Measurements from ENCODE around the gene SLC2A6. TPM values are rescaled to one million over a fixed set of nuclear protein-coding genes. Genes with fewer than 3 reads are reported as not detected.

Gene SLC2A6
- total RNA-seq, 2 donors from 2014 or later, result 1.6 to 2.9 TPM

GRCh38 chr9:133516256-133516960 is 37.5 kb upstream of the SLC2A6 start:
- intact Hi-C loops (cut with DNase I, micrococcal nuclease), result no loop called here
- DNase-seq (no peak), ATAC-seq (no peak)

- intact Hi-C loops (cut with DNase I, micrococcal nuclease), result no loop called here
- DNase-seq (no peak), ATAC-seq (no peak)
These were observed 36.8 kb upstream of the SLC2A6 start for GRCh38 chr9:133515615-133516255.

- ATAC-seq, result no peak
- no peak for DNase-seq
- intact Hi-C loops (cut with DNase I, micrococcal nuclease), result no loop called here
These were observed 36.3 kb upstream of the SLC2A6 start for GRCh38 chr9:133515240-133515610.

- intact Hi-C loops (cut with DNase I, micrococcal nuclease), result no loop called here
- no peak for ATAC-seq
- DNase-seq, result no peak
These were observed 35.8 kb upstream of the SLC2A6 start for GRCh38 chr9:133514460-133515239.

- intact Hi-C loops (cut with DNase I, micrococcal nuclease), result no loop called here
- ATAC-seq, result no peak
- DNase-seq, result no peak
These were observed 34.6 kb upstream of the SLC2A6 start for GRCh38 chr9:133513214-133514100.

DNA sequence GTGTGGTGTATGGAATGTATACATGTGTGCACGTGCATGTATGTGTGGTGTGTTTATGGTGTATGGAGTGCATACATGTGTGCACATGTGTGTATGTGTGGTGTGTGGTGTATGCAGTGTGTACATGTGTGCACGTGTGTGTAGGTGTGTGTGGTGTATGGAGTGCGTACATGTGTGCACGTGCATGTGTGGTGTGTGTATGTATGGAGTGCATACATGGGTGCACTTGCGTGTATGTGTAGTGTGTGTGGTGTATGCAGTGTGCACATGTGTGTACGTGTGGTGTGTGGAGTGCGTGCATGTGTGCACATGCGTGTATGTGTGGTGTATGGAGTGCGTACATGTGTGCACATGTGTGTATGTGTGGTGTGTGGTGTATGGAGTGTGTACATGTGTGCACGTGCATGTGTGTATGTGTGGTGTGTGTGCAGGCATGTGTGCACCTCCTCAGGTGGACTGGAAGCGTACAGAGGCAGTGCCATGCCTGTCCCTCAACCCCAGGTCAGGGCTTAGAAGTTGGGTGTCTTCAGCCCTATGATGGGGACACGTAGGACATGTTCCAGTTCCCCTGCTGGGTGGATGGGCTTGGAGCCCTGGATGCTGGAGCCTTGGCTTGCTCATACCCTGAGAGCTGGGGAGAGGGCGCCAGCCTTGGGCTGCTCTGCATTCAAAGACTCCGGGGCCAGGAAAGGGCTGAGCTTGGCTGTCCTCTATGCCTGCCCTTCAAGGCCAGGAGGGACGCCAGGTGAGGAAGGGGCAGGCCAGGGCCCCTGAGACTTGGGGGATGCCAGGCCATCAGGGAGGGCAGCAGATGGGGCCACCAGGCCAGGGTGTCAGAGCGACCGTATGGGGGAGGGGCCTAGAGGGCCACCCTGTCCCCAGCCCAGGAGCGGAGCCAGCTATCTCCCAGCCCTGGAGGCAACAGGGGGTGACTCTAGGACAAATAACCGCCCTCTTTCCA is 33.6 kb upstream of the SLC2A6 start:
- intact Hi-C loops (cut with DNase I, micrococcal nuclease), result no loop called here
- ATAC-seq, result no peak
- no peak for DNase-seq

GRCh38 chr9:133511607-133512006 is 32.7 kb upstream of the SLC2A6 start:
- no peak for DNase-seq
- ATAC-seq, result no peak
- intact Hi-C loops (cut with DNase I, micrococcal nuclease), result no loop called here

DNA sequence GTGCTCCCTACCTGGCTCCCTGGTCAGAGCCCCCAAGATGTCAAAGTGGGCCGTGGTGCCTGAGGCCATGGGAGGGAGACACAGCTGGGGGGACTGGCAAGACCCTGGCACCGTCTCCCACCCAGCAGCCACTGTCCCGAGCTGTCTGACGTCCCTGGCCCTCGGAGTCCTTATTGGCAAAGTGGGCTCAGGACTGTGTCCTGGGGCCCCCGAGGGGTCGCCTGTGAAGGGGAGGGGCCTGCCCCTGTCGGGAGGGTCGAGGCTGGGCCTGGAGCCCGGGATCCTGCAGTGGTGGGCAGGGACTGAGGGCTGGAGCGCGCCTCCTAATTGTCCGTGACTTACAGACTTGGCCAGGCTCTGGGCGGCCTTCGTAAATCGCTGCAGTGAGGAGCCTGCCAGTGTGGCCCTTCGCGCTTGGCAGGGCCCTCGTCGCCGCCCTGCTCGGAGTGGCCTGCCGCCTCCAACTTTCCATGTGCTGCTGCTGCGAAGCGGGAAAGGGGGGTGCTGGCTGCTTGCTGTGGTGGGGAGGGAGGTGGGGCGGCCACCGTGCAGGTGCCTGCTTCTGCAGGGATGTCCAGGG is 32.1 kb upstream of the SLC2A6 start:
- intact Hi-C loops (cut with DNase I, micrococcal nuclease), result no loop called here
- no peak for DNase-seq
- ATAC-seq, result no peak

- intact Hi-C loops (cut with DNase I, micrococcal nuclease), result no loop called here
- DNase-seq (peak in 1 of 2 donors; percentile 49), ATAC-seq (peak; percentile 83)
These were observed 30.5 kb upstream of the SLC2A6 start for GRCh38 chr9:133509179-133510083.

- DNase-seq (no peak), ATAC-seq (no peak)
- intact Hi-C loops (cut with DNase I, micrococcal nuclease), result no loop called here
These were observed 29.1 kb upstream of the SLC2A6 start for GRCh38 chr9:133508046-133508445.

DNA sequence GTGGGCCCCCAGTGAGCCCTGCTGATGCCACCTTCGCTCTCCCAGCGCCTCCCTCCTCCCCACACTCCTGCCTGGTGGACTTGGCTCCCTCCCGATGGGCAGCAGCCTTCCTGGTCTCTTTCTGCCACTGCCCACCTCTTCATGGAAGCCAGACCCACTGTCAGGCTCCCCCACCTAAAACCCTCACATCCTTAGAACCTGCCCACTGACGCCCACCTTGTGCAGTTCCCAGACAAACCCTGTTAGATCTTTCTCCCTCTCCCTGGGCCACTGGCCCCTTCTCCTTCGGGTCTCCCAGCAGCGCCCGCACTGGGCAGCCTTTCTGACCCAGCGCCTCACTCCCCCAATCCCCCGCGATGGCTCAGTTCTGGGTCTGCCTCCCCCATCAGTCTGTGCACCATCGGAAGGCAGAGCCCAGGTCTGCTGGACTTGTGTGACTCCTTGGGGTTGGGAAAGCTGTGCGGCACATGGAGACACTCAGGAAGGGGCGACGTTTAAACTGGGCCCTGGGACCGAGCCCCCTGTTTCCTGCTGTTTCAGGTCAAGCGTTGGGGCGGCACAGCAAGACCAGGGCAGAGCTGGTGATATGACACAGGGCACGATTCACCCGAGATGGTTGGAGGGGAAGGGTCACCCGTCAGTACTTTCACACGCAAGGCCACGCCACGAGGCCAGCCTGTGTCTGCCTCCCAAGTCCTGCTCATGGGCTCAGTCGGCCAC is 28.5 kb upstream of the SLC2A6 start:
- no peak for DNase-seq
- no peak for ATAC-seq
- intact Hi-C loops (cut with DNase I, micrococcal nuclease), result no loop called here

DNA sequence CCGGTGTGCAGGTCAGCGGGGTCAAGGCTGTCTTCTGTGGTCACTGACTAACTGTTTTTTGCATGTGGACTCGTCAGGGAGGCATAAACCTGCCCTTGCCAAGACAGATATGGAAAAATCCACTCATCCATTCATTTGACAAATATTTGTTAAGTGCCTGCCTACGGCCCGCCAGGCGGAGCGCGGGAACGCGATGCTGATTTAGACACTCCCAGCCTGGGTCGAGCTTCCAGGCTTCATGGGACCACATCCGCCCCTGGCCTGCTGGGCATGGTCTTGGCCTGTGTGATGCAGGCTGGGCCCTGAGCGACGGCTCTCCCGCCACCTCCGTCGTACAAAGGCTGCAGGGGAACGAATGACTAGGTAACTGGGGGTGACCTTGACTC is 27.7 kb upstream of the SLC2A6 start:
- intact Hi-C loops (cut with DNase I, micrococcal nuclease), result no loop called here
- ATAC-seq (no peak), DNase-seq (no peak)

DNA sequence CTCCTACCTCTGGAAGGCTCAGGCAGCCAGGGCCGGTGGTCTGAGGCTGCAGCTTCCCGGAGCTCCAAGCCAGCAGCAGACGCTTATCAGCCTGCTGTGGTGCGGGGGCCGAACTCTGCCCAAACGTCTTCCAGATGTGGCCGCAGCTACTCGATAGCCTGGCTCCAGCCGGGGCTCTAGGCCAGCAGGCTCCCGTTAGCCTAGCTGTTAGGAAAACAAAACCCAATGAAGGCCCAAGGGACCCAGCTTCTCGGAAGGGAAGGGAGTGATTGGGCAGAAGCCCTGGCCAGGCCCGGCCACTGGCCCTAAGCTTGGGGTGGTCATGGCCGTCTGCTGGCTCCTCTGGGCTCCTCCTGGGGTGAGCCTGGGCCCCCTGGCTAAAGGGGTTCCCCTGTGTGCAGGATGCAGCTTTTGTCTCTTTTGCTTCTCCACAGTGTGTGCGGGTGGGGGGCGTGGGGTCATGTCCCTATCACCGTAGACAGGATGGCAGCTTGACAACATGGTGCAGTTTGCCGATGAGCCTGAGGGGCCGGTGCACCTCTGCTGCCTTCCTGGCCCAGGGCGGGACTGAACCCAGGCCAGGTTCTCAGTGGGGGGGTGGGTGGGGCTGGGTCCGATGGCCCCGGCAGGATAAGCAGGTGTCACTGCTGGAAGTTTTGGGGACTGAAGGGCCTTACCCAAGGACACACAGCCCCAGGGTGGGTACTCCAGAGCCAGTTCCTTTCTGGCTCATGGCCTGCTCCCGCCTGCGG is 27.2 kb upstream of the SLC2A6 start:
- intact Hi-C loops (cut with DNase I, micrococcal nuclease), result no loop called here
- DNase-seq (no peak), ATAC-seq (no peak)

DNA sequence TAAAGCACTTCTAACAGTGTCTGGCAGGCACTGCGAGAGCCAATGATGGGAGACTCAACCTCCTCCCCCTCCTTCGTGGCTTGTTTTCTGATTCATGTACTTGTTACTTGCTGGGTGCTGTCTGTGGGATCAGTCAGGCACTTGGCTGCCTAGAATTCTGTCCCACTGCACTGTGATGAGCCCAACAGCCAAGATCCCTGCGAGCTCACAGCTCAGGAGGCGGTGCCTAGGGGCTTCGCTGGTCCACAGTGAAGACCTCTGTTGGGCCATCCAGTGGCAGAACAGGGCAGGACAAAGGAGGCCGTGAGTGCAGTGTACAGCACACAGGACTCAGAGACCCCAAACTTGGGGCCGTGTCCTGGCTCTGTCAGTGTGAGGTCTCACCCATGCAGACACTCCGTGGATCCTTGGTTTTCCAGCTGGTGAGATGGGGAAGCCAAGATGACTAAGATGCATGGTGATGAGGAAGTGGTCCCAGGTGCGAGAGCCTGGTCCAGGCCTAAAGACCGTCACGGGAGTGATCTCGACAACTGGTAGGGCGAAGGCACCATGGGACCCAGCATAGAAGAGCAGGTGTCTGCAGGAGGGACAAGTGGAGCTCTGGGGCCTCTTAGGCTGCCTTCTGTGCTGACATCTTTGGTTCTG is 26.4 kb upstream of the SLC2A6 start:
- DNase-seq, result no peak
- intact Hi-C loops (cut with DNase I, micrococcal nuclease), result no loop called here
- no peak for ATAC-seq

DNA sequence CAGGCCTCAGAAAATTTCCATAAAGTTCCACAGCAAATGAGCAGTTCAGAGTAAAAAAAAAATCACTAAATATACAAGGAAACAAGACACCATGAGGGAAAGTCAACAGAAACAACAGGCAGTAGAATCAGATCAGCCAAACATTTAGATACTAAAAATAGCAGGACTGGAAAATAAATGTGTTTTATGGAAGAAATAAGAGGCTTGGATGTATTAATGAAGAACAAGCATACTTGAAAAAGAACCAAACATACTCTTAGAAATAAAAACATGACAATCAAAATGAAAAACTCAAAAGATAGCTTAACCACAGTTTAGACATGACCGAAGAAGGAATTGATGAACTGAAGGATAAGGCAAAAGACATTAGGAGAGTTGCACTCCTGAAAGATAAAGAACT is 23.2 kb upstream of the SLC2A6 start:
- intact Hi-C loops (cut with DNase I, micrococcal nuclease), result no loop called here
- no peak for DNase-seq

More for the DNA sequence above, 23.2 kb upstream of the SLC2A6 start:
- no peak for ATAC-seq
